ENCODE measurements around the gene UBXN11.

UBXN11 gene

DNA sequence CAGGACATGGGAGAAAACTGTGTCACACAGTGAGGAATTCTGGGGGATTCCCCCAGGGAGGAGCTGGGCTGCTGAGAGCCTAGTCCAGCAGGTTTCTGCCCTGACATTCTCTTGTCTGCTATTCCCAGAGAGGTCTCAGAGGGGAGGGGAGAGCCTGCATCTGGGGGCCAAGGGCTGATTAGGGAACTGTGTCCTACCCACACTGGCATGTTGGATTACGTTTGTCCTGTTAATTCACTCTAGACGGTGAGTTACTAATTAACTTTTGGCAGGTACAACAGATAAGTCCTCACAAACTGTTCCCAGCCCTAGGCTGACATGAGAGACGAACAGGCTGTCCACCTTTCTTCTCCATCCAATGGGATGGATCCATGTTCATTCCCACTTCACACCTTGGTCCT, 29.2 kb downstream of the UBXN11 start:
- DNase-seq (ENCODE audit: insufficient read length, low spot score) (no peak), FAIRE-seq (no peak)

DNA sequence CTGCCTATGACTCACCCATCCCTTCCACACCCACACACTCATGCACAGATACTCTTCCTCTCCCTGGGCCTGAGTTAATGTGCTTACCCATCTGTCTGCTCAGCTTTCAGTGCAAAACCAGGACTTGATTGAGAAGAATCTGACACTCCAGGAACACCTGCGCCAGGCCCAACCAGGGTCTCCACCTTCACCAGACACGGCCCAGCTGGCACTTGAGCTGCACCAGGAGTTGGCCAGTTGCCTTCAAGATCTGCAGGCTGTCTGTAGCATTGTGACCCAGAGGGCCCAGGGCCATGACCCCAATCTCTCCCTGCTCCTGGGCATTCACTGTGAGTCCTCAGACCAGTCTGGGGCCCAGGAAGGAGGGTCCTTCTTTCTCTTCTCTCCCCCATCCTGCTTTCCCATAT, 30.0 kb downstream of the UBXN11 start:
- no peak for FAIRE-seq

DNA sequence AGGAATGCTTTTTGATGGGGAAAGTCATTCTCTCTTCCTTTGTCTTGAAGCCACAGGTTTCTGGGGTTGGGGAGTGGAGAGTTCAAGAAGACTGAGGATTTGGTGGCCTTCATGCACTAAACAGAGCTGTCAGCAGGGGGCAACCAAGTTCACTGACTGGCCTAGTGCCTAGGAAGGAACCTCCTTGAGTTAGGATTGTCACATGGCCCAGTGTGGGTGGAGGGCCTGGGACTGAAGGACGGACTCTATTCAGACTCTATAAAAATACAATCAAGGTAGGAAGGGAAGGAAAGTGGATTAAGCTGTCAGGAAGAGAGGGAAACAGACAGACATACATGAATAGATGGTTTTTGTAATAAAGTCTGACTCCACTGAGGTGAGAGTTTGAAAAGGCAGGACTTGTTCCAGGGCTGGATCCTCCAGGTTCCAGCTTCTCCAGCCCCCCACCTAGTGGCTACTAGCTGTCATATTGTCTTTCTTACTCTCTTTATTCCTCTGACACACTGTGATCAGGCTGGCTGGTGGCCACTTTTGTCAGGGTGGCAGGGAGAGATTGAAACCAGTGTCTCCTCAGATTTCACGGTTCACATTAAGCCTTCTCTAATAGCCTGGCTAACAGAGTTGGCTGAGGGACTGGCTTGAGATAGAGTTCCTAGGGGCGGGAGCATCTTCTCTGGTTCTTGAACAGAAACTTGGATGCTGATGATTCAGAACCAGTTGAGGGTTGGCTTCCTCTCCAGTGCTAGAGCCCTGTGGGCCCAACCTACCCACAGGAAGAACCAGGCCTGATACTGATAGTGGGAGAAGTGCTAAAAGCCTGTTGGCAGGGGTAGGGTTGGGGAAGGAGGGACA, 30.6 kb downstream of the UBXN11 start:
- DNase-seq (ENCODE audit: insufficient read length, low spot score), result peak; percentile 75
- FAIRE-seq, result peak; percentile 86

More for the DNA sequence above, 30.0 kb downstream of the UBXN11 start:
- no peak for DNase-seq (ENCODE audit: insufficient read length, low spot score)

DNA sequence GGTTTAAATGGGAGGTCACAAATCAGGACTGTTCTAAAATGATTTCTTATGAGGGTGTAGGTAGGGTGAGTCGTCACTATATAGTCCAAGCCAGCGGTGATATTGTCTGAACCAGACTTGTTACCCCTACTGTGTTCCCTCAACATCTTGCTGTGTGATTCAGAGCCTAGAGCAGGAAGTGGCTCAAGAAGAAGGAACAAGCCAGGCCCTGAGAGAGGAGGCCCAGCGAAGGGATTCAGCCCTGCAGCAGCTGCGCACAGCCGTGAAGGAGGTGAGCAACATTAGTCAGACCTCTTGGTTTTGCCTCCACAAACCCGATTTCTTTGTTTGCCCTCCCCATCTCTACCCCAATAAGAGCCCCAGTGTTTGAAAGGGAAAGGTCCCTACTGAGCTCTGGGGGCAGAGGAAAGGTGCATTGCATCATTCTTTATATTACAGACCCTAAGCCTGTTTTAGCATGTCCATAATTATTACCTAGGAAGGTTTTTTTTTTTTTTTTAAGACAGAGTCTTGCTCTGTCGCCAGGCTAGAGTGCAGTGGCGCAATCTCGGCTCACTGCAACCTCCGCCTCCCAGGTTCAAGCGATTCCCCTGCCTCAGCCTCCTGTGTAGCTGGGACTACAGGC, 31.5 kb downstream of the UBXN11 start:
- no peak for FAIRE-seq
- DNase-seq (ENCODE audit: insufficient read length, low spot score), result no peak

DNA sequence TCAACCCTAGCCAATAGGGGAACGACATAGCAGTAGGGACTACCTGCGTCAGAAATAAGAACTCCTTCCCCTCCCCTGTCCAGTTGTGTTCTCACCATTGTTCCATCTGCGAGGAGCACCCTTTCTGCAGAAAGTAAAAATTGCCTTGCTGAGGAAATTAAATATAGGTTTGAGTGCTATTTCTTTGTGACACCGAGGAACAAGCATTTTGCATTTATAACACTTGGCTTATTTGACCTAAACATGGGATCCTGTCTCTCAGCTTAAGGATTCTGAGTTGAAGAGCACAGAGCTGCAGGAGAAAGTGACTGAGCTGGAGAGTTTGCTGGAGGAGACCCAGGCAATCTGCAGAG, 37.3 kb downstream of the UBXN11 start:
- no peak for FAIRE-seq

DNA sequence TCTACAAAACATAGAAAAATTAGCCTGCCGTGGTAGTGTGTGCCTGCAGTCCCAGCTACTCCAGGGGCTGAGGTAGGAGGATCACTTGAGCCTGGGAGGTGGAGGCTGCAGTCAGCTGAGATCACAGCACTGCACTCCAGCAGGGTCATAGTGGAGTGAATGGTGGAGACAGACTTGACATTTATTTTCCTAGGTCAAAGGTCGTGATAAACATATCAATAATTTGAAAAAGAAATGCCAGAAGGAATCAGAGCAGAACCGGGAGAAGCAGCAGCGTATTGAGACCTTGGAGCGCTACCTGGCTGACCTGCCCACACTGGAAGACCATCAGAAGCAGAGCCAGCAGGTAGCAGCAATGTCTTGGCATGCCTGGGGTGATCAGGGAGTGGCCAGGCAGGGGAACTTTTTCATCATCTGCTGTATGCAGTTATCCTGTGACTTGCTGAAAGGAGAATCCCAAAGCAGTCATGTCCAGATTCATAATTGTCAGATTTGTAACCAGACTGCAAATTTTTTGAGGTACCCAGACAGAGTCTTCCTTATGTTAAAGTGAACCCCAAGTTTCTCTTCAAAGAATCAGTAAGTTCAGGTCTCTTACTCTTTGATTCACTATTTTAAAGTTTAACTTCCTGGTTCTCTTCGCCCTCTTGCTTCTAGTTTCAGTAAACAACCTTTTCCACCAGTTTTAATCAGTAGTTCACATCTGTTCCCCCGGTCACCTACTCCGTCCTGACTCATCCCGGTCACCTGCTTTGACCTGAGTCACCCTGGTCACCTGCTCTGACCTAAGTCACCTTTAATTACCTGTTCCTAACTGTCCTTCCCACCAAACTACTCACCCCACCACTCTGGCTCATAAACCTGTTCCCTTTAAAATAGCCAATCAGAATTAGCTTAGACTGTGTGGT, 37.9 kb downstream of the UBXN11 start:
- FAIRE-seq (no peak), DNase-seq (ENCODE audit: insufficient read length, low spot score) (no peak)

More for the DNA sequence above, 37.3 kb downstream of the UBXN11 start:
- no peak for DNase-seq (ENCODE audit: insufficient read length, low spot score)

DNA sequence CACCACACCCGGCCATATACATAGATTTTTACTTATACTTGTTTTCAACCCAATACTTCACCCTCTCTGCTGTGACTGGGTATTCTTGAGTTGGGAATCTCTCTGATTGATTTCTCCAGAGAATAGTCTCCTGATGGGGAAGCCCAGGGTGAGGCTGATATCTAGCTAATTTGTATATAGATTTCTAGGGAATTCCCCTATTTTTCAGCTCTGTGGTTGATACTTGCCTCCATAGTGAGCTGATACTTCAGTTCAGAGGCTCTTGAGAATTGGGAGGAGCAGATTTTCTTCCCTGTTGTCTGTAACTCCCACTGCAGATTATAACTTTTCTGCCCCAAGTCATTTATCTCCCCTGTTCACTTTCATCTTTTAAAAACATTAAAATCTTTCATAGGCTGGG, 41.0 kb downstream of the UBXN11 start:
- FAIRE-seq (no peak), DNase-seq (ENCODE audit: insufficient read length, low spot score) (no peak)

DNA sequence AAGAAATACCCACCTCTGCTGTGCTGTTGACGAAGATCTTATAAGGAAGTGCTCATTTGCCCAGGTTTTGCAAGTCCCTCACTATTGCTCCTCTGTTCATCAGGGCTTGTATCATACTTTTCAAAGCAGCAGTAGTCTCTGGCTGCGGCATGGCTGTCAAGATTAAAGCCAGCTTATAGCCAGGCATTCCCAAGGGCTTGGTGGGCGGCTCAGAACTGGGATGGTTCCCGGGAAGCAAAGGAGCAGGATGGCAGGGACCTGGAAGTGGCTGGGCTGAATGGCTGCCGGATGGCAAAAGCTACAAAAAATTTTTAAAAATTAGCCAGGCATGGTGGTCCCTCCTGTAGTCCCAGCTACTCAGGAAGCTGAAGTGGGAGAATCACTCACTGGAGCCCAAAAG, 43.2 kb downstream of the UBXN11 start:
- FAIRE-seq, result no peak
- no peak for DNase-seq (ENCODE audit: insufficient read length, low spot score)

DNA sequence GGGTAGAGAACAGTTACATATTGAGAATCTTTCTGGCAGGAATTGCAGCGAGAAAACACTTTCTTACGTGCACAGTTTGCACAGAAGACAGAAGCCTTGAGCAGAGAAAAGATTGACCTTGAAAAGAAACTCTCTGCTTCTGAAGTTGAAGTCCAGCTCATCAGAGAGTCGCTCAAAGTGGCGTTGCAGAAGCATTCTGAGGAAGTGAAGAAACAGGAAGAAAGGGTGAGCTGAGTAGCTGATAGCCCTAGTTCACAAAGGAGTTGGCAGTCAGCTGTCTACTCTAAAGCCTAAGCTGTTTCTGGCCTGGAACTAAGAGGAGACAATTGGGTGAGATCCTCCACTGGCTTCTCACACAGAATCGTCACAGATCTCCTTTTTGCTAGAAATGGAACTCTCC, 46.9 kb downstream of the UBXN11 start:
- no peak for DNase-seq (ENCODE audit: insufficient read length, low spot score)
- no peak for FAIRE-seq

DNA sequence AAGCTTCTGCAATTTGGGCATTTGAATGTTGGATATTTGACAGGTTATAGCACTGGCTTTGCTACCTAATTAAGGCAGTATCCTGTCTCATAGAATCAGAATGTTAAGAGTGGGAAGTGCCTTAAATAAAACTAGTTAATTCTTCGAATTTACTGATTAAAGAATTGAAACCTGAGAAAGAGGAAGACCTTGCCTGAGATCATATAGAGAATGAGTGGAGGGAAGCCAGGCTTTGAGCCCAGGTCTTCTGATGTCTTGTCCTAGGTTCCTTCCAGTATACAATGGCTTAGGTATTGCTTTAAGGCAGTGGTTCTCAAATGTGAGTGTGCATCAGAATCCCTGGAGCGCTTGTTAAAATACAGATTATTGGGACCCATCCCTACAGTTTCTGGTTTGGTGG, 47.4 kb downstream of the UBXN11 start:
- DNase-seq (ENCODE audit: insufficient read length, low spot score), result no peak
- FAIRE-seq, result no peak

DNA sequence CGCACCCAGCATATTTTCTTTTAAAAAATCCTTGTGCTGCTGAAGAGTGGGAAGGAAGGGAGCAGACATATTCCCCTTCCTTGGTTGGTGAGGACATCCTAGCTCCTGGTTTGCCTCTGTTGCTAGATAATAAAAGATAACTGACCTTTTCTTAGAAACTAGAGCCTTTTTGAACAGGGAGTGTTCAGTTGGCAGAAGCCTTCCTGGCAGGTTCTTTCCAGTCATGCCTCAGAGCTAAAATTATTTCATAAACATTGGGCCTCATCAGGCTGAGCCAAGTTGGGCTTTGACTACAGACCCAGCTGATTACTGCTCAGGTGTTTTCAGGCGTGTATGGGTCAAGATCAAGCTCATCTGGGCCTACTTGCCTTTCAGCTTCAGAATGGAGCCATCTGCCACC, 49.2 kb downstream of the UBXN11 start:
- no peak for DNase-seq (ENCODE audit: insufficient read length, low spot score)
- FAIRE-seq, result no peak

DNA sequence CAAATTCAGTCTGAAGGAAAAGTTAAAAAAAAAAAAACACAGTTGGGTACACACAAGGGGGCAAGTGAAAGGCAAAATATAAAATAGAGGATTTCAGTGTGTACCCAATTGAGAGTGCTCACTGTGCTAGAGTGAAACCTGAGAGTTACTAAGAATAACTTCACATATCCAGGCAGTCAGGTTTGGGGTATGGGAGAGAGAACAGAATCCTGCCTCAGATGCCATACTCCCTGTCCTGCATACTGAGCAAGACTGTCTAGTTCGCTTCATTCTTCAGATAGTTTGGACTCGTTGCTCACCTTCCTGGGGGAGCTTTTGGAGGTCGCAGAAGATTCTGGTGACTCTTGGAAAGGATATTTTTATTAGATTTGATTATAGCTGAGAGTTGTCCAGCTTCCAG, 52.0 kb downstream of the UBXN11 start:
- FAIRE-seq, result no peak
- no peak for DNase-seq (ENCODE audit: insufficient read length, low spot score)

DNA sequence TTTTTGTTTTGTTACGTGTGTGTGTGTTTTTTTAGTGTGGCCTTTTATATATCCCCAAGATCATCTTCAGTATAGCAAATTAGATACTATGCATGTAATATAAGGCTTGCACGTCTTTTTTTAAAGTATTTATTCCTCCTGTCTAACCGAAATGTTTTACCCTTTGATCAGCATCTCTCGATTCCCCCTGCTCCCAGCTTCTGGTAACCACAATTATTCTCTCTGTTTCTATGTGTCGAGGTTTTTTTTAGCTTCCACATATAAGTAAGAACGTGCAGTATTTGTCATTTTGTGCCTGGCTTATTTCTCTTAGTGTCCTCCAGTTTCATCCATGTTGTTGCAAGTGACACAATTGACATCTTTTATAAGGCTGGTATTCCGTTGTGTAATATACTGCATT, 53.7 kb downstream of the UBXN11 start:
- FAIRE-seq (no peak), DNase-seq (ENCODE audit: insufficient read length, low spot score) (no peak)

DNA sequence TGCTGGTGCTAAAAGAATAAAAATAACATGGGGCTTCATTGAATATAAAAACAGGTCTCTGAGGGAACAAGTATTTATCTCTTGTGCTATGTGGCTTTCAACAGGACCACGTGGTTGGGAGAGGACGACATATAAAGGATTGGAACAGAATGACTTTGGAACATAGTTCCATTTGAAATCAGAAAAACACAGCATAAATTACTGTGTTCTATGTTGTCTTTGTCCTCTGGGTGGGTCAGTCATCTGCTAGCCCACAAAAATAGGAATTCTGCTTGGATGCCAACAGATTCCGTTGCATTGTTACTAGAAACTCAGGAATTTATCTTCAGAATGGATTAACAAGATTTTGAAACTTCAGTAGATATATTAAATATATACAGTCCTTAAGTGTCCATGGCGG, 66.5 kb downstream of the UBXN11 start:
- no peak for FAIRE-seq
- DNase-seq (ENCODE audit: insufficient read length, low spot score), result no peak

DNA sequence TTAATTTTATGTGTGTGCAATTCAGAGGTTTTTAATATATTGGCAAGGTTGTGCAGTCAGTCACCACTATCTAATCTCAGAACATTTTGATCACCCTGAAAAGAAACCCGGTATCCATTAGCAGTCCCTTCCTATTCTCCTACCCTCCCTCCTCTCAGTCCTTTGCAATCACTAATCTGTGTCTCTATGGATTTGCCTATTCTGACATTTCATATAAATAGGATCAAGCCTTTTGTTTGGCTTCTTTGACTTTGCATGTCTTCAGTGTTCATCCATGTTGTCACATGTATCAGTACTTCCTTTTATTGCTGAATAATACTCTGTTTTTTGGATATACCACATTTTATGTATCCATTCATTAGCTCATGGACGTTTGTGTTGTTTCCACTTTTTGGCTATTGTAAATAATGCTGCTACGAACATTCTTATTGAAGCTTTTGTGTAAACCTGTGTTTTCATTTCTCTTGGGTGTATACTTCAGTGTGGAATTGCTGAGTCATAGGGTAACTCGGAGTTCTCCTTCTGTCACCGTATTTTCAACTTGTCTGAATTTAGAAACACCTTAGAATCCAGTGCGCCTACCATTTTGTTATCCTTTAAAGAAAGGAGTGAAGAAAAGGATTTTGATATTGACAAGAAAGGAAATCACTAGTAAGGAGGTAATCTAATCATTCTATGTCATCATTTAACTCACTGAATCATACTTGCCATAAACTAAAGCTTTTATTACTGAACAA, 69.0 kb downstream of the UBXN11 start:
- FAIRE-seq, result peak; percentile 44
- DNase-seq (ENCODE audit: insufficient read length, low spot score), result no peak

DNA sequence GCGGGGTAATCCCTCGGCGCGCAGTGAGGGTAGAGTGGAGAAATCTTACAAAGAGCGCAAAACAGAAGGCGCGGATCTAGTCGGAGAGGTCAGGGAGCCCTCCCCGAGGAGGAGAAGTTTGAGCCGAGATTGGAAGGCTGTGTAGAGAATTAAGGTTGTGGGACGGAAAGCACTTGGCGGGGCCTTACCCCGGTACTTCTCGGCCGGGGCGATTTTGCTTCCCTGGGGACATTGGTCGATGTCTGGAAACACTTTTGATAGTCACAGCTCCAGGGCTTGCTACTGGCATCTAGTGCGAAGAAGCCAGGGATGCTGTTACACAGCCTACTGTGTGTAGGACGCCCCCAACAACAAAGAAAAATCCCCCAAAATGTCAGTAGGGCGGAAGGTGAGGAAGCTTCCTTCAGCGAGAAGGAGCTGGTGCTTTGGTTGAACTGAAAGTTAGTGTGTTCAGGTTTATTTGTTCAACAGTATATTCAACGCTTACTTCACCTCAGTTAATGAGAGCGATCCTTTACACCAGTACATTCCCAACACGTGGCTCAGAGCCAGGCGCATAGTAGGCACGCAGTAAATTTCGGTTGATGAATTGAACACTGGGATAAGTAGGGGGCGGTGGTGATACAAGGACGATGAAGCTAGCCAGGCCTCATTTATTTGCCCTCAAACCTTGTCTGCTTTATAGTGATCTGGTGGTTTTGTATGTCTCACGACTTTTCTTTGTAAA, 71.6 kb downstream of the UBXN11 start:
- FAIRE-seq, result peak; percentile 86
- no peak for DNase-seq (ENCODE audit: insufficient read length, low spot score)

DNA sequence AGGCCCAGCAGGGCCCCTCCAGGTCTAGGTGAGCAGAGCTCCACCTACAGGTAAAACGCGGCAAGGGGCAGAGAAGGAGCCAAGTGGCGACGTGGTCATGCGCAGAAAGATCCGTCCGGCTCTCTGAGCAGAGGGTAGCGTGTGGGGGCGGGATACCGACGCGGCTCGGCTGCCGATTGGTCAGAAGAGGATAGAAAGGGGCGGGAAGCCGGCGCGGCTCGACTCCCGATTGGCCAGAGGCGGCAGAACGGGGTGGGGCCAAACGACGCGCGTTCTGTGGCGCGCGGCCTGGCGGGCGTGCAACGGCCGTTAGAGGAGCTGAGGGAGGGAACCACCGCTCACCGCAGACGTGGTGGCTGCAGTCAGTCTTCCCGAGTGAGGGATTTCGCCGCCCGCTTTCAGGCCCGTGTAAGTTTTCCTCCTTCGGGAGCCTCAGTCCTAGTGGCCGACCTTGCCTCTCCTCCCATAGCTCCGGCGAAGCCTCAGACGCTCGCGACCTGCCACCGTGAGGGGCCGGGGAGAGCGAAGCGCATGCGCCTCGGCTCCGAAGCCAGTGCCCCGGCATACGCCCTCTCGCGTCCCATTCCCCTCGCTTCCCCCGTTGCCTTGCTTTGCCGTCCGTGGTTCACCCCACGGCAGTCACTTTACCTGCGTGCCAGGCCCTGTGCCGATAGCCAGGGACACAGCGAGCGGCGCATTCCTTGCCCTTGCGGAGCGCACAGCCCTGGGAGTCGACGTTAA, 72.4 kb downstream of the UBXN11 start, which contains the start of gene CEP85:
Gene CEP85, plus strand, starts transcription at position 298 of the 741 bp plus-strand sequence. CDS start 5,584 bp downstream, outside the sequence.
- FAIRE-seq (peak; percentile 97), DNase-seq (ENCODE audit: insufficient read length, low spot score) (peak; percentile 95)

Data from GM19239 (cell line).